GM20431 (cell line): ENCODE measurements around the gene CLDN4.

Experiments
- in situ Hi-C: fragments of 300-500 bp; cut with MseI, MboI; formaldehyde crosslinking; loops from one replicate; pipeline ENCODE4 v1.15.0; 2020; ENCODE audit warnings: low sequenced_read_pairs; ENCODE audit not compliant: unreplicated experiment

The CLDN4 gene

DNA sequence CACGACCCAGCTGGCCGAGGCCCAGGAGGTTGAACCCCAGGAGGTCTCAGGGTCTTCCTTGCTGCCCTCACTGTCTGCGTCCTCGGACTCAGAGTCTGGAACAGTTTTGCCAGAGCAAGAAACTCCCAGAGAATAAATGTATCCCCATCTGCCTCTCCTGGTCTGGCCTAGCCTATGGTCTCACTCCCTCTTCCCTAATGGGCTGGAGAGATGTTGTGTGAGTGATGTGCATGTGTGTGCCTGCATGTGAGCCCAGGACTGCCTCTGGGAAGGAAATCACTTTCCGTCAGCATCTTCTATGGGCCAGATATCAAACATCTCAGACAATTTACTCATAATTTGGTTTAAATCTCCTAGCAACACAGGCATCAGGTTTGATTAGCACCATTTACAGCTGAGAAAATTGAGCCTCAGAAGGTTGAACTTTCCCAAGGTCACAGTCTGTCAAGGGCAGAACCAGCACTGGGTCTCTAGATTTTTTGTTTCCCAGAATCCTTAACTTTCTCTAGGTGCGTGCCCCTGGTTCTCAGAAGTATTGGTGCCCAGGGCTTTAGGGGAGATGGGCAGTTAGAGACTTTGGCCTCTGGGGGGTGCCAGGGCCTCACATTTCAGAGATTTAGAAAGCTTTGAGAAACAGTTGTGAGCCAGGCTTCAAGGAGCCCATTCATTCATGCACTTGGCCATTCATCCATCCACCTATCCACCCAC lies 35.1 kb downstream of the CLDN4 start:
- in situ Hi-C loops = no loop called here

DNA sequence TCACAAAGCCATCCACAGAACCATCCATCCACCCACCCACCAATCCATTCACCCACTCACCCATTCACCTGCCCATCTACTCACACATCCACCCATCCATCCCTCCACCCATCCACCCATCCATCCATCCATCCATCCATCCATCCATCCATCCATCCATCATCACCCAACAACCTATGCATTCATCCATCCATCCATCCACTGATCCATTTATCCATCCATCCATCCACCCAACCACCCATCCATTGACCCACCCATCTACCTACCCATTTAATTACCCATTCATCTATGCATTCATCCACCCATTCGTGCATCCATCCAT lies 35.6 kb downstream of the CLDN4 start:
- in situ Hi-C loops = no loop called here

DNA sequence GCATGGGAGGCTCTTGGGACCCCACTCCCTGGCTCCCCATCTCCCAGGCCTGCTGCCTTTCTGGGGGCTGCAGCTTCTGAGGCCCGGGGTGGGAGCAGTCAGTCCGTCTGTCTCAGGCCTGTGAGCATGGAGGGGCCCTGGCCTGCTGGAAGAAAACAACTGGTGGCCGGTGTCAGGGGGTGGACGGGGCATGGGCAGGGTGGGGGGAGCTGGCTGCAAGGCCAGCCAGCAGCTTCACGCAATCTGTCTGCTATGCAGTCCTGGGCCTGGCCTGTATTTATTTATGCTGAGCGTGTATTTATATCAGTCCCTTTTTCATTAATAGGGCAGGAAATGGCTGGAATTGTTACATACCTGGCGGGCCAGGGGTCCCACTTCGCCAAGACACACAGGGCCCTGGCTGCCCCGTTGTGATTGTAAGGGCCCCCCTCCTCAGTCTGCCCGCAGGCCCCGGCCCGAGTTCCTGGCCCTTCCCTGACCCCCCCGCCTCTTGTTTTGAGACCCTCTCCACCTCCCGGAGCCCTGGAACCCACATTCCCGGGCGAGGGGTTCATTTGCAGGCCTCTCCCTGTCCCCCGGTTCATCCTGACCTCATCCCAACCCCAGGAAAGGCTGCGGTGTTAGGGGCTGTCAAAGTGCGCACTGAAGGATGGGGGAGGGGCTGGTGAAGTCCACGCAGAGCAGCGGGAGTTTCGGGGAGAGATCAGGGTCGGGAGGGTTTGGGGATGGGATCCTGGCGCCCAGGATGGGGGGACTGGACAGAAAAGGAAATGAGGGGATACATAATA lies 38.4 kb downstream of the CLDN4 start:
- in situ Hi-C loops = no loop called here

DNA sequence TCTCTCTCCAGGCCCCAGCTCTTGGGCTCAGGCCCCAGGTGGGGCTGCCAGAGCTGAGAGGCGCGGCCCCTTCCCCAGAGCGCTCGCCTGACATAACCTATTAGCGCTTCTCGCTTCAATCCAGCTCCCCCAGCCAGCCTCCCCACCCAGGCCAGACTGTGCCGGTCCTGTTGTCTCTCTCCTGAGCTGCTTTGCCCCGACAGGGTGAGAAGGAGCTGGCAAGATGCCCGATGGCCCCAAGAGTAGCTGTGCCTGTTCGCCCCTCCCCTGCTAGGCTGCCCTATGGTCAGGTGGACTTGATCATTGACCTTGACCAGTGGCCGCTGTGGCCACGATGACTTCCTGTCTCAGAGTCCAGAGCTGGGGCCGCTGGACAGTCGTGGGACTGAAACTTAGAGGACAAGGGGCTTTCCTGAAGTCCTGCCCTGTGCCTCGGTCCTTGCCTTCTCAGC lies 39.3 kb downstream of the CLDN4 start:
- in situ Hi-C loops = no loop called here

DNA sequence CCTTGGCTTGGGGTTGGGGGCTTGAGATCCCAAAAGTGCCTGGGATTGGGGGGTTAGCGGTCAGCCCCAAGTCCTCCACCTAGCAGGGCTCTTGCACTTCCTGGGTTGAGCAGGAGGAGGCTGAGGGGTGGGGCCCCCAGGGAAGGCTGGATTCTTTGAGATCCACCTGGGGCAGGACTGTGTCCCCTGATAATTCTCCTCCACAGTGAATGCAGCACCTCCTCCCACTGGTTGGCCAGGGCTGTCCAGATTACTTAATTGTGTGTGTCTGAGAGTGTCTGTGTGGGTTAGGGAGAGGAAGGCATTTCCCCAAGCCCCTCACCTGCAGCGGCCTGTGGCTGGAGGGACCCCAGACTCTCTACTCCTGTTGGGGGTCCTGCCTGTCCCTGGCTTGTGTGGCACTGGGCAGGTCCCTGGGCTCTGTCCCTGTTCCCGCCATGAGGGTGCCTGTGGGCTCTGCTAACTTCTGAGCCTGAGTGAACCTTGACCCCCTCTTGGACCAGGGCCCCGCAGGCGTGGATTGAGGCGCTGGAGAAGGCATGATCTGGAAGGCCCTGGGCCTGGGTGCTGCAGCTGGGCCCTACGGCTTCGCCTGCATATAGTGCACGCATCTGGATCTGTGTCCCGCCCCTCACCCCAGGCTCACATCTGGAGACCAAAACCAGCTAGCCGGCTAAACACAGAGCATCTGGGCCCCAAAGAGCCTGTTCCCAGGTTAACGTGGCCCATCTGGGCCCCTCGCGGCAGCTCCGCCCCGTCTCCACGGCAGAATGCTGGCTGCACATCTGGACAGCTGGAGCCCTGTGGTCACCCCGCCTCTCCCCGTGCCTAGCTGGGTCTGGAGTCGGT lies 40.6 kb downstream of the CLDN4 start:
- in situ Hi-C loops = no loop called here

DNA sequence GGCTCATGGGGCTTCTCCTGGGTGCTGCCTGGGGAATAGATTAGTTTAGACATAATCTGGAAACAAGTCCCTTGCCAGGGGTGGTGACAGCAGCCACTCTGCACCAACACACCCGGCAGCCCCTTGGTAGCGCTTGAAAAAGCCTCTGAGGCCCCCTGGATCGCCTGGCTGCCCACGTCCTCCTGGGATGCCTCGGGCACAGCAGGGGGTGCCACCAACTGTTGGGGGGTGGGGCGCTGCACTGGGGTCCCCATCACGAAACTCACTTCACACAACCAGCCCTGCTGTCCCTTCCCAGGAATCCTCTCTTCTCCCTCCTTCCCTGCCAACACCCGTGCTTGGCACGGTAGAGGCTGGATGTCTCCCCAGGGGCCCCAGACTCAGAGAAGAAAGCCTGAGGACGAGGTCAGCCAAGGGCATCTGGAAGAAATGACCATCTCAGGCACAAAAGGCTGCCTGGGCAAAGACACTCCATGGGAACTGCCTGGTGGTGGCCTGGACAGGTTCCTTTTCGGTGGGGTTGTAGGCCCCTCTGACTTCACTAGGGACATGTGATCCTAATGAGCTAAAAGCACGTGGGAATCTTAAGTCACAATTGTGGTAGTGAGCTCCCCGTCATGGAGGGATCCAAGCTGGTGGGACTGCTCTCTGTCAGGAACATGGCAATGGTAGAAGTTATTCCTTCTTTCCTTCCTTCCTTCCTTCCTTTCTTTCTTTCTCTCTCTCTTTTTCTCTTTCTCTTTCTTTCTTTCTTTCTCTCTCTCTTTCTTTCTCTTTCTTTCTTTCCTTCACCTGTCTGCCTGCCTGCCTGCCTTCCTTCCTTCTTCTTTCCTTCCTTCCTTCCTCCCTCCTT lies 41.5 kb downstream of the CLDN4 start:
- in situ Hi-C loops = no loop called here

DNA sequence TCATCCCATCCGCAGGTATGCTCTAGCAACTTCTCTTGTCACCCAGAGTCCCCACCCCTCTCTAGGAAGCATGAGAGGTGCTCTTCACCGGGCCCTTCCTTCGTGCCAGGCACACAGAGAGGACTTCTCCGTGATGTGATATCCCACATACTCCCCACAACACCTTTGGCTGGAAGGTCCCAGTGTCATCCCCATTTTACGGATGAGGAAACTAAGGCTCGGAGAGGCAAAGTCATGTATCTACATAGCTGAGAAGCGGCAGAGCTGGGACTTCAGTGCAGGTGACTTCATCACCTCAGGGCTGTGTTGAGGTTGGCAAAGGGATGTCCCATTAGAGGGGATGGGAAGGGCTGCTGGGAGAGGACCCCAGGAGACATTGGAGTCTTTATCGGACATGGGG lies 45.6 kb downstream of the CLDN4 start:
- in situ Hi-C loops = no loop called here

DNA sequence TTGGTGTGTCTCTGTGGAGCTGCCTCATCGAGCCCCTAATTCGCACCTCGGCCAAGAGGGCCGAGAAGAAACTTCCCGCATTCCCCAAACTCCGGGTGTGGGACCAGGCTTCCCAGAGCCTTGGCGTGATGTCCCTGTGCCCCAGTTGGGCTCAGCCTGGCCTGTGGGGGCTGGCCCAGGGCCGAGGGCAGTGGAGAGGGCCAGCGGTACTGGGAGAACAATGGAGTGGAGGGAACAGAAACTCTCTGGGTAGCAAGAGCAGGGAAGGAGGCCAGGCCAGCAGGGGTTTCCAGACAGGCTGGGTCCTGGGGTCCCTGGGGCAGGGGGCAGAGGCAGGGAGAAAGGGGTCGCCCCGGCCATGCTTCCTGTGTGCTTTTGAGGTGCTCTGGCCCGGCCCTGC lies 46.2 kb downstream of the CLDN4 start:
- in situ Hi-C loops = no loop called here

DNA sequence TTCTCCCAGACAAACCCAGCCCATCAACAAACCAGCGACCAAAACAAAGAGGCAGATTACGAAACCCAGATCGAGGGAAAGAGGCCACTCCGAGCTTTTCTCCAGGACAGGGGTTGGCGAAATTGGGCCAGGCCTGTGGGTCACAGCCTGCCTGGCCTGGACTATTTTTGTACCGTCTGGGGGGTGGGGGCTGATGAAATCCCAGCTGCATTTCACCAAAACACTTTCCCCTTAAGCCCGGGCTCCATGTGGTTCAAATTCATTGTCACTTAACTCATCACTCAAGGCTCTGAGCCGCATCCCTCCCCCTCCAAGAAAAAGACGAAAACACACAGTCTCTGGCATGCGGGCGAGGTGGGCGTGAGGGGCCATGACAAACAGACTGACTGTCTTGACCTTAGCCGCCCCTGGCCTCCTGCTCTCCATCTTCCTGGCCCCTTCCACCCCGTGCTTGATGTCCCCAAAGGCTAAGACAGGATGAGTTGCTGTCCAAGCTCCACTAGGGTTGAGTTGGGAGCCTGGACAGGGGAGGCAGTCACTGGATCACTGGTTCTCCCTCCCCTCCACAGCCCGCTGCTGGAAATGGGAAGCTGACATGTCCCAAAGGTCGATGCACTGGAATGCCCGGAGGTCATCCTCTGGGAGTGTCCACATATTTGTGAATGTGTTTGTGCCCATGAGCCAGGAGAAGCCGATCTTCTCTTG lies 49.3 kb downstream of the CLDN4 start:
- in situ Hi-C loops = no loop called here

DNA sequence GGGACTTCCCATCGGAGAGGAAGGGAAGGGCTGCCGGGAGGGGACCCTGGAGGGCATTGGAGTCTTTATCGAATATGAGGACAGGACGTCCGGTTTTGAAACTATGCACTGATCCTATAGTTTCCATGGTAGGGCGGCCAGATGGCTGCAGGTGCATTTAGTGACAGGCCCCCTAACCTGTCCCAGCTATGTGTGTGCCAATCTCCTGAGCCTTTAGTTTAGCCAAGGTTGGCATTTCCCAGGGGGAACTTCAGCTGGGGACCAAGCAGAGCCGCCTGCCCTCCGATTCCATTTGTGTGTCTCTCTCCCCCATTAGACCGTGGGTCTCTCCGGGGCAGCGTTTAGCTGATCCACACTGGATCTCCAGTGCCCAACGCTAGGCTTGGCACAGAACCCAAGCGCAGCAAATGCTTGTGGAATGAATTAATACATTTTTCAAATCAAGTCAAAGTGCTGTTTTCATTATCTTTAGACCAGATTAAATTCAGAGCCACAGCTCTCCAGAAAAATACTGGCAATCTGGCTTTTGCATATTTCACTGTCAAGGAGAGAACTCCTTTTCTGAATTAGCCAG lies 50.0 kb downstream of the CLDN4 start:
- in situ Hi-C loops = no loop called here

DNA sequence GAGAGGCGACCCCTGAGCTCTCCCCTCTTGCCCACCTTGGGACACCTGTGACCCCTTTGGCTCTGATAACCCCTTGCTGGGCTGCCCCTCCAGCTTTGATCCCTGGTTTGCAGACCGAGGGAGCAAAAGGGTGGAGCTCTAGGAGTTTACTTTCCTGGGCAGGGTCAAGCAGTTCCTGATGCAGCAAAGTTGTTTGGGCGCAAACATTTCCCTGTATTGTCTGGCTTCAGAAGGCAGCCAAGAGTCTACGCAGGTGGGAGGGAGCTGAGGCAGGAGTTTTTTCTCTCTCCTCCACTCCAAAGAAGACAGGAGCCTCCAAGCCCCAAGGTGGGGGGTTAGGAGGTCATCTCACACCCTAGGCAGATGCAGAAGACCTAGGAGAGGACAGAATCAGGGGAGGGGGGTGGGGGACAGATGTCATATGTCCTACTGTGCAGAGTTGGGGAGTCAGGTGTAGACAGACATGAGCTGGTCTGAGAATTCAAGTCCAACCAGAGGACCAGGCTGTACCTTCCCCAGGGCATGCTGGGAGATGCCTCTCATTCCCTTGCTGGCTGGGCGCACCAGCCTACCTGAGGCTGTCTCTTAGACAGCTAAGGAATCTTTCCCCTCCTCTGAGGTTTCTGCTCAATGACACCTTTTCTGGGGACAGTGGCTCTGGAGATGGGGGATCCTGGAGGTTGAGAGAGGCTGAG lies 50.7 kb downstream of the CLDN4 start:
- in situ Hi-C loops = no loop called here

DNA sequence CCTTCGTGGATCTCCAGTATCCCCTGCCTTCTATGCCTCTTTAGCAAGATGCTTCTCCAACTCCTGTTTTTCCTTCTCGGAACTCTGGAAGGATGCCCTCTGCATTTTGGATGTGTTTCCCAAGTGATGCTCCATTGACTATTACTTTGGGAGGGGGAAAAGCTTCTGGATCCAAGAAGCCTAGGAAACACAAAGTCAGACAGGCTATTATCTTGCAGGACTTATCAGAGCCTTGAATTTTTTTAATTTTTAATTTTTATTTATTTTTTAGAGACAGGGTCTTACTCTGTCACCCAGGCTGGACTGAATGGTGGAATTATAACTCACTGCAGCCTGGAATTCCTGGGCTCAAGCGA lies 51.2 kb downstream of the CLDN4 start:
- in situ Hi-C loops = no loop called here
